Suprapubic skin (tissue), 4 donors: Measurements from ENCODE around the gene KIR2DL1. TPM values are rescaled to one million over a fixed set of nuclear protein-coding genes. Genes with fewer than 3 reads are reported as not detected.
"Not testable (repeated sequence)": the region's sequence is repeated elsewhere in the genome, so short reads cannot be mapped to it uniquely, and the experiment has no call there.

Source experiments
- DNase-seq, 2 donors: peaks; one replicate each; pipeline ENCODE4 v3.0.0-alpha.2; 2019; ENCODE audit warnings: low spot score in 2 of 2
- H3K27ac ChIP-seq: fragments of 200-600 bp; sonication (generic); one replicate; pipeline ENCODE4 v1.5.1; 2019
- H3K27me3 ChIP-seq: fragments of 200-600 bp; sonication (generic); one replicate; pipeline ENCODE4 v1.5.1; 2019
- H3K36me3 ChIP-seq: fragments of 200-600 bp; sonication (generic); one replicate; pipeline ENCODE4 v1.5.1; 2019
- H3K4me1 ChIP-seq: fragments of 200-600 bp; sonication (generic); one replicate; pipeline ENCODE4 v1.5.1; 2019
- H3K4me3 ChIP-seq: fragments of 200-600 bp; sonication (generic); one replicate; pipeline ENCODE4 v1.5.1; 2019; ENCODE audit warnings: mild to moderate bottlenecking
- H3K9me3 ChIP-seq: fragments of 200-600 bp; sonication (generic); one replicate; pipeline ENCODE4 v1.5.1; 2019
- CTCF ChIP-seq, 2 donors: fragments of 200-600 bp in 1 of 2; fragments of 450-650 bp in 1 of 2; sonication (generic) in 1 of 2; IDR thresholded peaks; one replicate each; pipeline ENCODE4 v1.5.1; 2016 to 2019; ENCODE audit warnings: antibody characterized with exemption in 2 of 2, mild to moderate bottlenecking in 1 of 2, moderate library complexity in 1 of 2
- EP300 ChIP-seq: sonication (generic); formaldehyde crosslinking; IDR thresholded peaks from one replicate; pipeline ENCODE4 v1.6.1; 2017; ENCODE audit warnings: antibody characterized with exemption
- POLR2A ChIP-seq, 2 donors: fragments of 450-650 bp; IDR thresholded peaks; one replicate each; pipeline ENCODE4 v1.6.1; 2017; ENCODE audit warnings: antibody characterized with exemption in 2 of 2, mild to moderate bottlenecking in 2 of 2, moderate library complexity in 2 of 2
- POLR2AphosphoS5 ChIP-seq, 3 donors: sonication (generic); formaldehyde crosslinking; IDR thresholded peaks; one replicate each; pipeline ENCODE4 v1.6.1; 2017; ENCODE audit warnings: antibody characterized with exemption in 3 of 3
- WGBS: methylation state at CpG from one replicate; pipeline ENCODE4 v1.1.5; 2018; 5-methylcytosine and 5-hydroxymethylcytosine counted together
- total RNA-seq, 4 donors: library from RNA; depleted of rRNA; stranded (reverse); fragments of >200 nt; gene quantifications; one replicate each; pipeline ENCODE4 v1.1.0, GENCODE V29; 2016

The KIR2DL1 gene
- total RNA-seq, 4 donors from 2014 or later: 0.64 TPM; not detected in 3

- Histone ChIP-seq H3K4me1 (no peaks in the 10 kb centered on the region), H3K27ac (no peak overlapping the region), H3K9me3 (no peaks in the 10 kb centered on the region), H3K27me3 (no peaks in the 10 kb centered on the region), H3K4me3 (no peak overlapping the region), H3K36me3 (no peaks in the 10 kb centered on the region)
- DNase-seq: no peak
- WGBS: 91% methylated on average over 15 of the region's 15 CpGs
- no peak for TF ChIP-seq POLR2A (IDR thresholded peaks at IDR 0.05)
- TF ChIP-seq POLR2AphosphoS5 (IDR thresholded peaks at IDR 0.05): no peak
- no peak for TF ChIP-seq EP300
- TF ChIP-seq CTCF (IDR thresholded peaks at IDR 0.05): no peak
Measured at GRCh38 chr19:54817670-54818536, 48.3 kb downstream of the KIR2DL1 start.

- not testable (repeated sequence) for H3K9me3 ChIP-seq, H3K4me3 ChIP-seq, H3K27me3 ChIP-seq, H3K4me1 ChIP-seq, H3K27ac ChIP-seq, H3K36me3 ChIP-seq, DNase-seq
- WGBS: 69% methylated on average over 4 of the region's 4 CpGs
Measured at GRCh38 chr19:54824416-54824815, 54.8 kb downstream of the KIR2DL1 start.

- DNase-seq, H3K4me3 ChIP-seq, H3K4me1 ChIP-seq, H3K27ac ChIP-seq, H3K36me3 ChIP-seq, H3K9me3 ChIP-seq, H3K27me3 ChIP-seq: not testable (repeated sequence)
- 69% methylated on average over 7 of the region's 7 CpGs for WGBS
Measured at GRCh38 chr19:54825326-54825725, 55.7 kb downstream of the KIR2DL1 start.

GRCh38 chr19:54828064-54828463 is 58.5 kb downstream of the KIR2DL1 start:
- H3K36me3 ChIP-seq, DNase-seq, H3K27ac ChIP-seq, H3K4me3 ChIP-seq, H3K9me3 ChIP-seq, H3K27me3 ChIP-seq, H3K4me1 ChIP-seq: not testable (repeated sequence)
- WGBS: 76% methylated on average over 8 of the region's 8 CpGs

- not testable (repeated sequence) for H3K27ac ChIP-seq, H3K27me3 ChIP-seq, H3K4me3 ChIP-seq, H3K9me3 ChIP-seq, H3K4me1 ChIP-seq, DNase-seq, H3K36me3 ChIP-seq
- 93% methylated on average over 12 of the region's 14 CpGs for WGBS
Measured at GRCh38 chr19:54832496-54832895, 62.9 kb downstream of the KIR2DL1 start, which contains the start of gene KIR2DS4. Gene KIR2DS4 (plus strand): TSS chr19:54832676.

Other genes starting within 250 kb of the KIR2DL1 start
- under 1 TPM in 1 of 4 donors, not detected in 3; 0.15 TPM for gene LILRA2, start 196.0 kb upstream of the KIR2DL1 start, total RNA-seq
- not detected for gene LILRA1, start 176.2 kb upstream of the KIR2DL1 start, total RNA-seq
- gene LILRB1, start 139.3 kb upstream of the KIR2DL1 start, total RNA-seq: not detected
- gene LILRB4, start 106.8 kb upstream of the KIR2DL1 start, total RNA-seq: 1 to 10 TPM in 1 of 4 donors, under 1 TPM in 2, not detected in 1; 0.38 to 3.2 (median 0.86) TPM
- gene KIR3DL3, start 45.4 kb upstream of the KIR2DL1 start, total RNA-seq: not detected
- not detected for gene KIR2DL3, start 31.3 kb upstream of the KIR2DL1 start, total RNA-seq
- under 1 TPM in 2 of 4 donors, not detected in 2; 0.83 to 0.85 TPM for gene KIR2DL4, start 33.8 kb downstream of the KIR2DL1 start, total RNA-seq
- not detected for gene KIR3DL1, start 46.7 kb downstream of the KIR2DL1 start, total RNA-seq
- gene KIR2DS4, start 62.9 kb downstream of the KIR2DL1 start, total RNA-seq: not detected
- not detected for gene KIR3DL2, start 80.7 kb downstream of the KIR2DL1 start, total RNA-seq
- gene FCAR, start 104.4 kb downstream of the KIR2DL1 start, total RNA-seq: under 1 TPM in 1 of 4 donors, not detected in 3; 0.87 TPM
- gene NCR1, start 136.4 kb downstream of the KIR2DL1 start, total RNA-seq: not detected
- not detected for gene NLRP7, start 177.7 kb downstream of the KIR2DL1 start, total RNA-seq
- gene NLRP2, start 196.6 kb downstream of the KIR2DL1 start, total RNA-seq: 10 to 100 TPM in 1 of 4 donors, 1 to 10 TPM in 3; 3.5 to 10.2 (median 7.3) TPM